ENCODE results near the gene CRKL. TPM values are rescaled to one million over a fixed set of nuclear protein-coding genes. Genes with fewer than 3 reads are reported as not detected.

Gene CRKL
- total RNA-seq, 2 experiments from 2014 or later, result 57.7 to 70.9 TPM

DNA sequence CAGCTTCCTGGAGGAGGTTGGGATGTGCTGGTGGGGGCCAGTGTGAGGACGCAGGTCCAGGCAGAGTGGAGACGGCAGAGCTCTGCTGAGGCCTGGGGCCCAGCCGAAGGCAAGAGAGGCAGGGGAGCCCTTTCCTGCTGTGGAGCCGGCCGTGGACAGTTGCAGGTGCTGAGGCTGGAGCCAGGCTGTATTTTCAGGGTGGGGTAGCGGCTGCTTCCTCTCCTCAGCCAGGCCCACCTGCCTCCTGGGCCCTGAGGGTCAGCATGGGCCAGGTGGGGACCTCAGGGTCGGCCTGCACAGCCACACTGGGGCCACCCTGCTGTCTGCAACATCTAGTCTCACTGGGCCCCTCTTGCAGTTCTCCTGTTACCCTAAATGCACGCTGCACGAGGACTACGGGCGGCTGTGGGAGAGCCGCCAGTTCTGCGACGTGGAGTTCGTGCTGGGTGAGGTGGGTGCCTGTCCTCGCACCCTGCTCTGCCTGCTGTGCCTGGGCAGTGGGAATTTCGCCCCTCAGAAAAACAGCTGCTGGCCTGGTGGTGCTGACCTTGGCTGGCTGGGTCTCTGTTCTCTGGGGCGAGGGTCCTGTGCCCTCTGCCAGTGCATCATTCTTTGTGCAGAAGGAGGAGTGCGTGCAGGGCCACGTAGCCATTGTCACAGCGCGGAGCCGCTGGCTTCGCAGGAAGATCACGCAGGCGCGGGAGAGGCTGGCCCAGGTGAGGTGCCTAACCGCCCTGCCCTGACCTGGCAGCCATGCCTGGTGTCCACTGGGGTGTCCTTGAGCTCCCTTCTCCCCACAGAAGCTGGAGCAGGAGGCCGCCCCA, 76.3 kb downstream of the CRKL start:
- Histone ChIP-seq H3K4me1 (ENCODE audit: insufficient read depth, low read length, poor library complexity, severe bottlenecking) (peaks cover 4% of the 10 kb centered on the region), H3K4me2 (ENCODE audit: low read length) (no peak overlapping the region), H4K20me1 (ENCODE audit: insufficient read depth, low read length) (no peaks in the 10 kb centered on the region), H3K27ac (ENCODE audit: low read depth, low read length, poor library complexity, severe bottlenecking) (no peak overlapping the region), H3K36me3 (ENCODE audit: insufficient read depth, low read length) (peaks cover 23% of the 10 kb centered on the region), H2AFZ (ENCODE audit: low read length) (no peak overlapping the region), H3K79me2 (ENCODE audit: insufficient read depth, low read depth, low read length) (no peaks in the 10 kb centered on the region), H3K9me3 (ENCODE audit: low read length) (no peaks in the 10 kb centered on the region), H3K9me2 (ENCODE audit: insufficient read depth, low read length) (no peaks in the 10 kb centered on the region), H3K4me3 (ENCODE audit: low read depth, low read length, poor library complexity, severe bottlenecking) (no peak overlapping the region)
- POLR2A ChIA-PET, result no interaction called here
- no peak for DNase-seq (ENCODE audit: low spot score)
- CTCF ChIA-PET (ENCODE audit: unreplicated experiment), result no interaction called here
- intact Hi-C loops (cut with micrococcal nuclease; ENCODE audit: unreplicated experiment), result no loop called here
- no TSS peak for BruUV-seq (replicated peaks)
- TF ChIP-seq, protein P1, sequence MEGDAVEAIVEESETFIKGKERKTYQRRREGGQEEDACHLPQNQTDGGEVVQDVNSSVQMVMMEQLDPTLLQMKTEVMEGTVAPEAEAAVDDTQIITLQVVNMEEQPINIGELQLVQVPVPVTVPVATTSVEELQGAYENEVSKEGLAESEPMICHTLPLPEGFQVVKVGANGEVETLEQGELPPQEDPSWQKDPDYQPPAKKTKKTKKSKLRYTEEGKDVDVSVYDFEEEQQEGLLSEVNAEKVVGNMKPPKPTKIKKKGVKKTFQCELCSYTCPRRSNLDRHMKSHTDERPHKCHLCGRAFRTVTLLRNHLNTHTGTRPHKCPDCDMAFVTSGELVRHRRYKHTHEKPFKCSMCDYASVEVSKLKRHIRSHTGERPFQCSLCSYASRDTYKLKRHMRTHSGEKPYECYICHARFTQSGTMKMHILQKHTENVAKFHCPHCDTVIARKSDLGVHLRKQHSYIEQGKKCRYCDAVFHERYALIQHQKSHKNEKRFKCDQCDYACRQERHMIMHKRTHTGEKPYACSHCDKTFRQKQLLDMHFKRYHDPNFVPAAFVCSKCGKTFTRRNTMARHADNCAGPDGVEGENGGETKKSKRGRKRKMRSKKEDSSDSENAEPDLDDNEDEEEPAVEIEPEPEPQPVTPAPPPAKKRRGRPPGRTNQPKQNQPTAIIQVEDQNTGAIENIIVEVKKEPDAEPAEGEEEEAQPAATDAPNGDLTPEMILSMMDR (conservative IDR thresholded peaks at IDR 0.05; ENCODE audit: low read length), result no peak
- TF ChIP-seq EZH2phosphoT487 (IDR thresholded peaks at IDR 0.05; ENCODE audit: borderline replicate concordance, low read depth, low read length), result no peak

DNA sequence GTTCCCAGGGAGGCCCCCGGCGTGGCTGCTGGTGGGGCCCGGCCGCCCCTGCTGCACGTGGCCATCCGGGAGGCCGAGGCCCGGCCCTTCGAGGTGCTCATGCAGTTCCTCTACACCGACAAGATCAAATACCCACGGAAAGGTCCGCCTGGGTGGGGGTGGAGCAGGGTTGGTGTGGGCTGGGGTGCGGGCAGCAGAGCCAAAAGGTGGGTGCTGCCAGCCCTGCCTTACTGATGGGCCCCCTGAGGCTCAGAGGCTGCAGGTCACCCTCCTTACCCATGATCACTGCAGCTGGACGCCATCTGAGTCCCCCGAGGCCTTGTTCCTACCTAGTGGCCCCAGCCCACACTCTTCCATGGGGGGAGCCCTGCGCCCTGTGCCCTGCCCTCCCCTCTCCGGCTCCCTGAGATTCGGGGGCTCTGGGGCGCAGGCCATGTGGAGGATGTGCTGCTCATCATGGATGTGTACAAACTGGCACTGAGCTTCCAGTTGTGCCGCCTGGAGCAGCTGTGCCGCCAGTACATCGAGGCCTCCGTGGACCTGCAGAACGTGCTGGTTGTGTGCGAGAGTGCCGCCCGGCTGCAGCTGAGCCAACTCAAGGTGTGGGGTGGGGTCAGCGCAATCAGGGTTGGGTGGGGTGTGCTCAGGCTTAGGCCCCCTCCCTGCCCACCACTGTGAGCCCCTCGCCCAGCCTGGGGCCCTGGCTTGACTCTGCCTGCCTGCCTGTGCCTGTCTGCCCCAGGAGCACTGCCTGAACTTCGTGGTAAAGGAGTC, 77.1 kb downstream of the CRKL start:
- no peak overlapping the region for H3K27ac ChIP-seq (ENCODE audit: low read depth, low read length, poor library complexity, severe bottlenecking)
- no peaks in the 10 kb centered on the region for H3K79me2 ChIP-seq (ENCODE audit: insufficient read depth, low read depth, low read length)
- H3K9me2 ChIP-seq (ENCODE audit: insufficient read depth, low read length), result no peaks in the 10 kb centered on the region
- H3K36me3 ChIP-seq (ENCODE audit: insufficient read depth, low read length), result peaks cover 31% of the 10 kb centered on the region
- ChIA-PET CTCF (ENCODE audit: unreplicated experiment) (no interaction called here), POLR2A (no interaction called here)
- no peak overlapping the region for H2AFZ ChIP-seq (ENCODE audit: low read length)
- H3K4me2 ChIP-seq (ENCODE audit: low read length), result no peak overlapping the region
- H3K9me3 ChIP-seq (ENCODE audit: low read length), result no peaks in the 10 kb centered on the region
- DNase-seq (ENCODE audit: low spot score), result no peak
- no peak overlapping the region for H3K4me3 ChIP-seq (ENCODE audit: low read depth, low read length, poor library complexity, severe bottlenecking)
- H4K20me1 ChIP-seq (ENCODE audit: insufficient read depth, low read length), result no peaks in the 10 kb centered on the region
- intact Hi-C loops (cut with micrococcal nuclease; ENCODE audit: unreplicated experiment), result no loop called here
- peaks cover 9% of the 10 kb centered on the region for H3K4me1 ChIP-seq (ENCODE audit: insufficient read depth, low read length, poor library complexity, severe bottlenecking)
- BruUV-seq (replicated peaks), result no TSS peak
- no peak for TF ChIP-seq EZH2phosphoT487 (IDR thresholded peaks at IDR 0.05; ENCODE audit: borderline replicate concordance, low read depth, low read length)
- TF ChIP-seq, protein P1 (conservative IDR thresholded peaks at IDR 0.05; ENCODE audit: low read length), result no peak

DNA sequence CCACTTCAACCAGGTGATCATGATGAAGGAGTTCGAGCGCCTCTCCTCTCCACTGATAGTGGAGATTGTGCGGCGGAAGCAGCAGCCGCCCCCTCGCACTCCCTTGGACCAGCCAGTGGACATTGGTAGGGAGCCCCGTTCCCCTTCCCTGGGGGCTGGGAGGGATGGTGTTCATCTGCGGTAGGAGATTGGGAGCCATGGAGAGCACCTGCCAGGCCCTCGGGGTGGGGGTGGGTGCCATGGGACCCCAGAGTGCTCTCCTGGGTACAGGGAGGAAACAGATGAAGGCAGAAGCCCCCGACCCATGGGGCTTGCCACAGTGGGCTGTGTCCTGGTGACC, 77.7 kb downstream of the CRKL start:
- no TSS peak for BruUV-seq (replicated peaks)
- Histone ChIP-seq H2AFZ (ENCODE audit: low read length) (no peak overlapping the region), H3K9me3 (ENCODE audit: low read length) (no peaks in the 10 kb centered on the region), H3K4me1 (ENCODE audit: insufficient read depth, low read length, poor library complexity, severe bottlenecking) (peaks cover 14% of the 10 kb centered on the region), H3K4me3 (ENCODE audit: low read depth, low read length, poor library complexity, severe bottlenecking) (no peak overlapping the region), H3K9me2 (ENCODE audit: insufficient read depth, low read length) (no peaks in the 10 kb centered on the region), H3K79me2 (ENCODE audit: insufficient read depth, low read depth, low read length) (no peaks in the 10 kb centered on the region; the same call in 1 of the 2 replicates), H3K36me3 (ENCODE audit: insufficient read depth, low read length) (peaks cover 37% of the 10 kb centered on the region), H4K20me1 (ENCODE audit: insufficient read depth, low read length) (no peaks in the 10 kb centered on the region), H3K4me2 (ENCODE audit: low read length) (no peak overlapping the region), H3K27ac (ENCODE audit: low read depth, low read length, poor library complexity, severe bottlenecking) (no peak overlapping the region)
- intact Hi-C loops (cut with micrococcal nuclease; ENCODE audit: unreplicated experiment), result no loop called here
- ChIA-PET POLR2A (no interaction called here), CTCF (ENCODE audit: unreplicated experiment) (no interaction called here)
- TF ChIP-seq EZH2phosphoT487 (IDR thresholded peaks at IDR 0.05; ENCODE audit: borderline replicate concordance, low read depth, low read length), result no peak
- TF ChIP-seq, protein P1 (conservative IDR thresholded peaks at IDR 0.05; ENCODE audit: low read length), result no peak
- DNase-seq (ENCODE audit: low spot score), result no peak
